Measurements from ENCODE around the gene RAB40AL.

GRCh38 chrX:102892103-102892502 lies 45.0 kb upstream of the RAB40AL start:
- TF ChIP-seq CTCF (conservative IDR thresholded peaks at IDR 0.05) = no peak
- TF ChIP-seq ZFX (IDR thresholded peaks at IDR 0.05) = no peak

All from C4-2B (cell line).